DMS 273 (cell line): ENCODE results near the gene C5orf47.

Experiments used
- DNase-seq: peaks from one replicate; lab custom pipeline; 2025; ENCODE audit not compliant: unreplicated experiment; lab: John Stamatoyannopoulos, UW

C5orf47 gene

DNA sequence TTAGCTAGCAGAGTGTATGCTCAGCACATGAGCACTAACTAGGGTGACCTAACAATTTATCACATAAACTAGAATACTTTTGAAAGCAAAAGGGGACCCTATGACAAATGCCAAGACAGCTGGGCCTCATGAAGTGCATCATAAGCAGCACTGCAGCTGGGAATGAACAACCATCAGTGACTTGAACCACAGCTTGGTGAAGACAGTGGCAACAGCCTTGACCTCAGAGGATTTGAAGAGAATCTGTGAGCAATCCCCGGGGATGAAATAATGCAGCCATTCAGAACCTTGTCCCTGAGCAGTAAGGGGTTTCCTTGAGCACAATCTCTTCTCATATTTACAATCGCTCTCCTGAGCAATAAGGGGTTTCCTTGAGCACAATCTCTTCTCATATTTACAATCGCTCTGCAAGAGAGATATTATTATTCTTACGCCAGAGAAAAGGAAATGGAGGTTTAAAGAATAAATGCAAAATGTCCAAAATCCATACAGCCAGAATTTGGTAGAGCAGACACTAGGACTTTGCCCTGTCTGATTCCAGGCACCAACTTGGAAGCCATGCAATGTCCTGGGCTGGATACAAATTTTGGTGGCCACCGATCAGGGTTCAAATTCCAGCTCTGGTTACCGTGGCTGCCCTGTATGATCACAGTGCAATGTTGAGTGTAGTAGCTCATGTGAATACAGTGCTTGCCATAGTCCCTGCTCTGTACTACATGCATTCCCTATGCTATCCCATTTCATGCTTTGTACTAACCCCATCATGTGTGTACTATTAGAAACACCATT lies 55.7 kb downstream of the C5orf47 start:
- DNase-seq: no peak

DNA sequence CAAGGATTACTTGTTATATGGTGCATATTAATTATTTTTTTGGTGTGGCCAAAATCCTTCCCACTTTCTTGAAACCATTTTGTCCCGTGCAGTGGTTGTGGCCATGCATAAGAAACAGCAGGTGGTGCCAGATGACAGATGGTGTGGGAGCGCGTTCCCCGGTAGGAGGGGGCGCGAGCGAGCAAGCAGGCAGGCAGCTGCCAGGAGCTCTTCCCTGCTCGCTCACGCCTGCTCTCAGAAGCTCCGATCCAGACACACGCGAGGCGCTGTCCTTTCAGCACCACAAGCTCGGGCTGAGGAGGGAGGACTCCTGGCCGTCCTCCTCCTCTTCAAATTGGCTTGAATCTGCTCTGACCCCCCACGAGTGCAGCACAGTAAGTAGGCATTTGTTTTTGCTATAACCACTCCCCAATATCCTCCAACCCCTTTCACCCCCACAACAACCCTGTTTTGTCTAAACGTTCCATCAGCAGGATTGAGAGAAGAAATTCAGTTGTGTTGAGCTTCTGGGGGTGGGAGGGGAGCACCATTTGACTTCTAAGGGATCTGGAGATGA lies 56.6 kb downstream of the C5orf47 start, which contains the start of gene NSG2:
Gene NSG2, plus strand, starts transcription at position 237 of the 556 bp plus-strand sequence. CDS start 1,050 bp downstream, outside the sequence.
- DNase-seq: peak; percentile 95

DNA sequence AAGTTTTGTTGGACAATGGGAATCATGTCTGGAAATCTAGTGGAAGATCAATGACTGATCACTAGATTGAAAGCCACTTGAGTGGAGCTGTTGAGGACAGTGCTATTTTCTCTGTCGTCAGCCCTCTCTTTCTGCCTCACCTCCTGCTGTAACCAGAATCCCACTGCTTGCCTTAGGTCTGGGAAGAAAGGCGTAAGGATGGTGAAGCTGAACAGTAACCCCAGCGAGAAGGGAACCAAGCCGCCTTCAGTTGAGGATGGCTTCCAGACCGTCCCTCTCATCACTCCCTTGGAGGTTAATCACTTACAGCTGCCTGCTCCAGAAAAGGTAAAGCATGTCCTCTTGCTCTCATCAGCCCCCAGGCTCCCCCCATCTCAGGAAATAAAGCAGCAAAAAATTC lies 57.6 kb downstream of the C5orf47 start:
- no peak for DNase-seq

DNA sequence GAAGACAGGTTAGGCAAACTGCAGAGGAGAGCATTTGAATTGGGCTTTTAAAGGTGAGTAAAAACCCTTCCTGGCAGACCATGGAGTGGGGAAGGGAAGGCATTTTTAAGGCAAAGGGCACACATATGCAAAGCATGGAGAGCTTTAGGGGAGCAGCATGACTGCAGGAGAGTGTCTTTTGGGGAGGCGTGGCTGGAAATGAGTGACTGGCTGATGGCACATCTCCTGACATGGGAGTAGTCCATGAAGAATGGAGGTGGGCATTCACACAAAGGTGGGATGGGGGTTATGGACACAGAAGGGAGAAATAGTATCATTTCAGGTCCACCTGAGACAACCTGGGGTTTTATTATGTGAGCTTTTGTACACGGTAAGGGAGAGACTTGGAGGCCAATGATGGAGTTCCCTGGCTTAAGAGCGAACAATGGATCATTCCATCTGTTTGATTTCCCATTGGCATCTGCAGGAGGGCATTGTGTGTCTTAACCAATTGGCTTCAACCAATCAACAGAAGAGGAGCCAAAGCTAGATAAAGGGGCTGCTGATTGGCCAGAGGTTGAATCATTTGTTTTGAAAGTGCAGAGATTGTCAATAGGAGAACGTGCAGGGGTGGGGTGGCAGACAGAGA lies 58.6 kb downstream of the C5orf47 start:
- DNase-seq: no peak

DNA sequence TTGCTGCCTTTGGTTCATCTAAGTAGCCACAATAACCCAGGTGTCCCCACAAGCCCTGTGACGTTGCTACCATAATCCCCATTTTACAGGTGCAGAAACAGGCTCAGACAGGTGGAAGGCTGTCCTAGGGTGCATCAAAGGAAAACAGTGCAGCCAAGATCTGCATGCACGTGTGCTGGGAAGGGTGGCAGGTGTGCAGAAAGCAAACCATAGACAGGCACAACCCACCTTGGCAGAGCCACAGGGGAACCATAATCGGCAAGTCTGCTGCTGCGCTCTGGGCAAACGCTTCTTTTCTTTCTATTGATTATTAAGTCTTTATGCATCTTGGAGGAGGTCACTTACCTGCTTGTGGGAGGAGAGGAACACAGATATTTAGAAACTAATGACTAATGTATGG lies 63.7 kb downstream of the C5orf47 start:
- no peak for DNase-seq

DNA sequence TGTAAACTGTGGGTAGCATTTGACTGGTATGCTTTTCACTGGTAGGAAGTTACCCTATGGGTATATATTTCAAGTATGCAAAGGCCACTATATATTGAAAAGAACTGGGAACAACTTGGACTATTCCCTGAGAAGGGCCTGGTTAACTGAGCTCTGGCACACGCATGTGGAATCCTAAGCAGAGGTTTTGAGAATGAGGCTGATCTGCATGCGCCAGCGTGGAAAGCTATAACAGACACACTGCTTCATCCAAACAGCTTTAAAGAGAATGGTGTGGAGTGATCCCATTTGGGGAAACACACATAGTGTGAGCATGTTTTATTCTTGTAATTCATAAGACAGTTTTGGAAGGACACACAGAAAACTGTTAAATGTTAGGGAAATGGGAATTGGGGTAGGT lies 64.9 kb downstream of the C5orf47 start:
- DNase-seq: no peak
